KOPT-K1 (cell line): ENCODE data around the gene MED22.
A peak's percentile ranks its signal among the peaks of the same experiment; 100 is the strongest.
"Not testable (repeated sequence)": the region's sequence is repeated elsewhere in the genome, so short reads cannot be mapped to it uniquely, and the experiment has no call there.

Experiments used
- H3K27ac ChIP-seq: fragments of 200-600 bp; sonication (generic); 2 replicates; pipeline ENCODE4 v1.5.1; 2016; ENCODE audit warnings: antibody characterized with exemption, mild to moderate bottlenecking, low read depth, low read length; ENCODE audit not compliant: poor library complexity, severe bottlenecking
- H3K36me3 ChIP-seq: fragments of 200-600 bp; sonication (generic); 2 replicates; pipeline ENCODE4 v1.5.1; 2017; ENCODE audit warnings: antibody characterized with exemption, mild to moderate bottlenecking, low read length, moderate library complexity; ENCODE audit not compliant: insufficient read depth
- H3K9me3 ChIP-seq: fragments of 200-600 bp; sonication (generic); 2 replicates; pipeline ENCODE4 v1.5.1; 2017; ENCODE audit warnings: antibody characterized with exemption, low read length, mild to moderate bottlenecking; ENCODE audit not compliant: insufficient read depth, poor library complexity, severe bottlenecking

MED22 gene

DNA sequence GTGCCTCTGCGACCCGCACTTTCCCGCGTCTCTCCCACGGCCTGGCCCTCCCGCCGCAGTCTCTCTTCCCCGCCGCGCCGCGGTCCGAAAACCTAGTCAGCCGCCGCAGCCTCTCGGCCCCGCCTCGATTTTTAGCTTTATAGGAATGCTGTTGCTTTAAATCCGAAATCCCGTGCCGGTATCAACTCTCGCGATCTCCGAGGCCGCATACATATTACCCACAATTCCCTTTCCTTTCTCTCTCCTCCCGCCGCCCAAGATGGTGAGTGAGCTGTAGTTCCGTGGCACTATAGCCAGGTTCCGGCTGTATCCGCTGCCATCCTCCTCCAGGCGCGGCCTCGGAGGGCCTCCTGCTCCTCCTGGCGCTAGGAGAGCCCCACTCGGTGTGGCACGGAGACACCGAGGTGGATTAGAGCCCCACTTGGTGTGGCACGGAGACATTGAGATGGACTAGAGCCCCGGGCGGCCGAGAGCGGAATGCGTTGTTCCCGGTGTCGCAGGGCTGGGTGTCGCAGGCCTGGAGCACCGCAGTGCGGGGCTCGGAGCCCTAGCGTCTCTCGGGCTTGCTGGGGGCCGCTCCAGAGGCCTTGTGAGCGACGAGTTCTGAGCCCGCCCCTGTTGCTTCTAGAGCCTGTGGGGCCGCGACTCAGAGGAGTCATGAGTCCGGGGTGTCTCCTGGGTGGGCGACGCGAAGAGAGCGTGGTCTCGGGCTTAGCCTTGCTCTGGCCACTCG lies at the start of gene MED22, which contains the start of gene RPL7A:
TSS of gene MED22 (minus strand) at position 147 of the 733 bp plus-strand sequence. CDS start 1,469 bp downstream, outside the sequence.
TSS of gene RPL7A (plus strand) at position 234 of the 733 bp plus-strand sequence. CDS start at position 260, 26 bp downstream.
- no peaks in the 10 kb centered on the region for H3K9me3 ChIP-seq
- peaks cover 82% of the 10 kb centered on the region for H3K36me3 ChIP-seq
- peak within 1 kb of the TSS; percentile 92 for H3K27ac ChIP-seq

DNA sequence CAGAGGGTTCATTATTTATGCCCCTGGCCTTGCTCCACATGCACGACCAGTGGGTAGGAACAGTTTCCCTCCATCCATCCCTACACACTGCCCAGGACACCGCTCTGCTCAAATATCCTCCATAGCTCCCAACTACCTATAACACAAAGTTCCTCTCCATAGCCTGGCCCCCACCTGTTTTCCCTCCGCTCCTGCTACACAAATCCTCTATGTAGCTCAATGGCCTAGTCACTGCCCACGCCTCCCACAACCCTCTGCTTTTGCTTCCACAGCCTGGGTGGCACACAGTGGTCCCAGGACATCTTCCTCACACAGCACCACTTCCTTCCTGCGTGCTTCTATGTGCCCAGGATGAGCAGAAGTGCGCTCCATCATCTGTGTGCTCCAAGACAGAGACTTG lies 49.4 kb upstream of the MED22 start:
- no peak overlapping the region for H3K27ac ChIP-seq
- peaks cover 11% of the 10 kb centered on the region; the same call in 1 of the 2 replicates for H3K36me3 ChIP-seq
- H3K9me3 ChIP-seq, result no peaks in the 10 kb centered on the region

DNA sequence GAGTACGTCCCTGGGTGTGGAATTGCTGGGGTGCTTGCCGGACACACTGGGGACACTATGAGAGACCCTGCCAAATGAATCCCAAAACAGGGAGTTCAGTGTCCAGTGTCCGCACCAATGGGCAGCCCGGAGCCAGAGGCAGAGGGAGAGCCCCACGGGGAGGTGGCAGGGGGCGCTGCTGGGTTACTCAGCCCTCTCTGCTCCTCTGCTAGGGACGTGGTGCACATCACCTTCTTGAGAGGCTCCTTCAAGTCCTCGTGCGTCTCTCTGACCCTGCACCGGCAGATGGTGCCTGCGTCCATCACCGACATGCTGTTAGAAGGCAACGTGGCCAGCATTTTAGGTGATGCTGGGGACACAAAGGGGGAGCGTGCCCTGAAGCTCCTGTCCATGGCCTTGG lies 49.0 kb upstream of the MED22 start:
- no peak overlapping the region for H3K27ac ChIP-seq
- H3K36me3 ChIP-seq, result peaks cover 6% of the 10 kb centered on the region; the same call in 1 of the 2 replicates
- no peaks in the 10 kb centered on the region for H3K9me3 ChIP-seq

DNA sequence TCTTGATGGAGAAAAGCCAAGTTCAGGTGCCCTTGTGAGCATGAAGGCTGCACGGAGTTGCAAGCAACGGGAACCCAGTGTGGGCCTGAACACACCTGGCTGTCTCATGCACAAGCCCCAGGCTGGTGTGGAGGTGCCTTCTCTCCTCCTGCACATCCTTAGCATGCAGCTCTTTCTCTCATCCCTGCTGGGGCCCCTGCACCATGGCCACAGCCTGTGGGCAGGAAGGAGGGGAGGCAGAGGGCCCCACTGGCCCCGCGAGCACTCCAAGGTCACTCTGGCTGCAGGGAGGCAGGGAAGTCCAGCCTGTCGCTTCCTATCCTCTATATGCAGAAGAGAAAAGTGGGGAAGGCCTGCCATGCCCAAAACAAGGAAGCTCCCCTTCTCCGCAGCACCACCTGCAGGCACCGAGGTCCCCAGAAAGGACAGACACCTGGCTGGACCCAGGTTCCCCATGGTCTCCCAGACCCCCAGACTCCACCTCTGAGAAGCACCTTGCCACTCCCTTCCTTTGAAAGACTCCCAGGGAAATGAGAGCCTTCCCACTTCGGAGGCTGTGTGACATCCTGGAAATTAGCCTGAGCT lies 46.8 kb upstream of the MED22 start:
- H3K27ac ChIP-seq, result no peak overlapping the region
- H3K36me3 ChIP-seq, result no peaks in the 10 kb centered on the region
- no peaks in the 10 kb centered on the region for H3K9me3 ChIP-seq

DNA sequence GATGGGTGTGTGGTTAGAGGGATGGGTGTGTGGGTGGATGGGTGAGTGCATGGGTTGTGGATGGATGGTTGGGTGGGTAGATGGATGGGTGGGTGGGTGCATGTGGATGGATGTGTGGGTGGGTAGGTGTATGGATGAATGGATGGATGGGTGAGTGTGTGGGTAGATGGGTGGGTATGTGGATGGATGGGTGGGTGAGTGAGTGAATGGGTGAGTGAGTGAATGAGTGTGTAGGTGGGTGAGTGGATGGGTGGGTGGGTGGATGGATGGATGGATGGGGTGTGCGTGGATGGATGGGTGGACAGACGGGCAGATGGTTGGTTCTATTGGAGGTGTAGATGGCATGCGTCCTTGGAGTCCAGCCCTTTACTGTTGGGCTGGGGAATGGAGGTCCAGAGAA lies 45.5 kb upstream of the MED22 start:
- Histone ChIP-seq H3K36me3 (no peaks in the 10 kb centered on the region), H3K27ac (no peak overlapping the region), H3K9me3 (no peaks in the 10 kb centered on the region)

DNA sequence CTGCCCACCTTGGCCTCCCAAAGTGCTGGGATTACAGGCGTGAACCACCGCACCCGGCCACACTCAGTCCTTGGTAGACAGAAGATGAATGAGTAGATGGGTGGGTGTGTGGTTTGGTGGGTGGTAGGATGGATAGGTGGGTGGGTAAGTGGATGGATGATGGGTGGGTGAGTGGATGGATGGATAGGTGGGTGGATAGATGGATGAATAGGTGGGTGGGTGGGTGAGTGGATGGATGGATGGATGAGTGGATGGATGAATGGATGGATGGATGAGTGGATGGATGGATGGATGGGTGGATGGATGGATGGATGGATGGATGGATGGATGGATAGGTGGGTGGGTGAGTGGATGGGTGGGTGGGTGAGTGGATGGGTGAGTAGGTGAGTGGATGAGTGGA lies 44.4 kb upstream of the MED22 start:
- not testable (repeated sequence) for H3K36me3 ChIP-seq, H3K27ac ChIP-seq, H3K9me3 ChIP-seq

DNA sequence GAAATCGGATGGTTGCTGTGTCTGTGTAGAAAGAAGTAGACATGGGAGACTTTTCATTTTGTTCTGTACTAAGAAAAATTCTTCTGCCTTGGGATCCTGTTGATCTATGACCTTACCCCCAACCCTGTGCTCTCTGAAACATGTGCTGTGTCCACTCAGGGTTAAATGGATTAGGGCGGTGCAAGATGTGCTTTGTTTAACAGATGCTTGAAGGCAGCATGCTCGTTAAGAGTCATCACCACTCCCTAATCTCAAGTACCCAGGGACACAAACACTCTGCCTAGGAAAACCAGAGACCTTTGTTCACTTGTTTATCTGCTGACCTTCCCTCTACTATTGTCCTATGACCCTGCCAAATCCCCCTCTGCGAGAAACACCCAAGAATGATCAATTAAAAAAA lies 43.5 kb upstream of the MED22 start:
- not testable (repeated sequence) for H3K36me3 ChIP-seq, H3K9me3 ChIP-seq, H3K27ac ChIP-seq

DNA sequence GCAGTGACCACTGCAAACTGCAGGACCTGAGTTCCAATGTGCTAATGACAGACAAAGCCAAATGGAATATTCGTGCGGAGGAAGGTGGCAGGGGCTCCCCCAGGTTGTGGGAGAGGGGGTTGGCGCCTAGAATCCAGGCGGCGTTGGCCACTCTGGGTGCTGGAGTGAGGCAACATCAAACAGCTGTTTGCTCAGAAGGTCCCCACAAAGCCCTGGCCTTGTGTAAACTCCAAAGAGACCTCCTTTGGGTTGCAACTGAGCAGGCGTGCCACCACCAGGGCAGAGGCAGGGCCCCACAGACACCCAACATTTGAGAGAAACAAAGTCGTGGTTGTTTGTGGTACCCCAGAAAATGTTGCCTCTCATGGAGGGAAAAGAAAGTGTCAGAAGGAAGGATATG lies 42.8 kb upstream of the MED22 start:
- Histone ChIP-seq H3K9me3 (no peaks in the 10 kb centered on the region), H3K27ac (no peak overlapping the region), H3K36me3 (no peaks in the 10 kb centered on the region)

DNA sequence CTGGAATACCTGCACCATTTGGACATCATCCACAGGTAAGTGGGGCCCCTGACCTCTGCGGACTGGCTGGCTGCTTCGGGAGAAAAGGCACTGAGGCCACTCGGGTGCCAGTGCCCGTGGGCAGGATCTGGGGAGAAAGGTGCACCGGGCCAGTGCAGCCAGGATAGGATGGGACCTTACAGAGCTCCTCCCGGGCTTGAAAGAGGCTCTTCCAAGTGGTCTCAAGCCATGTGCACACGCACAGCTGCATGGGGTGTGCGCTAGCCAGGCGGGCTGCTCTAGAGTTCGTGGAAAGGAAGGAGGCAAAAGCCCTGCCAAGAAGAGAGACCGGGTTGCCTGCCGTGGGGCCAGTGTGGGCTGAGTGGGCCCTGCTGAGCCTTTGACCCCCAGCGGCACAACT lies 41.6 kb upstream of the MED22 start:
- no peaks in the 10 kb centered on the region for H3K9me3 ChIP-seq
- H3K36me3 ChIP-seq, result no peaks in the 10 kb centered on the region
- no peak overlapping the region for H3K27ac ChIP-seq

DNA sequence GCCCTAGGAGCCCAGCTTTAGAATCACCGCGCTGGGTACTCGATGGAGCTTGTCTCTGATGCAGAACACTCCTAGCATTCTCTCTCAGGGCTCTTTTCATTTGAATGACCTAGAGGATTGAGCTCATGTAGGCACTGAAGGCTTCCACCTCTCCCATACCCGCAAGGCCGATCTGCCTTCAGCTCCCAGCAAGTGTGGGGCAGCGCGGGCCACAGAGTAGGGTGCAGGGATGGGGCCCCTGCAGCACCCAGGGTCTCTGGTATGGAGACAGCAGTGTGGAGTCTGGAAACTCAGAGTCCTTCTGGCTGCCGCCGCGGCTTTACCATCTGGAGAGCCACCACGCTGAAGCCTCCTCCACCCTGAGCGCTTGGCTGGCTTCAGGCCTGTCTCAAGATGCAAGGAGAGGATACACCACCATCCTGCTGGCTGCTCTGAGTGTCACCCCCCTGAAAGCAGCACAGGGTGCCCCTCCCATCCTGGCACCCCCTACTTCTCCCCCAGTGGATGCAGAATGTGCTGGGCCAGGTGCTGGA lies 41.2 kb upstream of the MED22 start:
- Histone ChIP-seq H3K36me3 (no peaks in the 10 kb centered on the region), H3K27ac (no peak overlapping the region), H3K9me3 (no peaks in the 10 kb centered on the region)

DNA sequence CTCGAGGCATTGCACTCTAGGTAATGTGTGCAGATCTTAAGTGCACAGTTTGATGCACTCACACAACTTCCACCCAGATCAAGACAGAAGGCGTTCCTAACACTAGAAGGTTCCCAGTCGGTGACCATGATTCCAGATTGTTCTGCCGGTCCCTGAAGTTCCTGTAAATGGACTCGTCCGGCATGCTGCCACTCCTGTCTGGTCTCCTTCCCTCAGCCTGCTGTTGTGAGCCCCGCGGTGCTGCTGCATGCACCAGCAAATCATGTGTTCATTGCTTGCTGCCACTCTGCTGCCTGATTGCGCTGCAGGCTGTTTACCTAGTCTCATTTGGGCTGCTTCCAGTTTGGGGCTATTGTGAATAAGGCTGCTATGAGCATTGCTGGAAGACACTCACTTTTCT lies 39.7 kb upstream of the MED22 start:
- no peaks in the 10 kb centered on the region for H3K36me3 ChIP-seq
- no peaks in the 10 kb centered on the region for H3K9me3 ChIP-seq
- H3K27ac ChIP-seq, result no peak overlapping the region

DNA sequence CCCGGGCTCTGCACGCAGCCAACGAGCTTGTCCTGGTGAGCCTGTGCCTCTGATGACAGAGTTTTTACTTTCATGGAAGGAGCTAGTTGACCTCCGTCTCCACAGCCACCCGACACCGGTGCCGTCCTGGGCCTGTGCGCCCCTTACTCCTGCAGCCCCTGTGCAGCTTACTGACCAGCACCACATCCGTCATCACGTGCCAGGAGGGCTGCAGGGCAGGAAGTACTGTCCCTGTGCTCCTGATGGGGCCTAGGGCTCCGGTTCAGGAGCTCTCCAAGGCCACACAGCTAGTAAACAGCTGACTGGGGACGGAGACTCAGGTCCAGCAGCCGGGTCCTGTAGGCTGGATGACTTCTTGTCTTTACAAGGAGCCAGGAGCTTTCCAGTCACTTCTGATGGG lies 38.4 kb upstream of the MED22 start:
- H3K9me3 ChIP-seq, result no peaks in the 10 kb centered on the region
- no peak overlapping the region for H3K27ac ChIP-seq
- no peaks in the 10 kb centered on the region for H3K36me3 ChIP-seq

DNA sequence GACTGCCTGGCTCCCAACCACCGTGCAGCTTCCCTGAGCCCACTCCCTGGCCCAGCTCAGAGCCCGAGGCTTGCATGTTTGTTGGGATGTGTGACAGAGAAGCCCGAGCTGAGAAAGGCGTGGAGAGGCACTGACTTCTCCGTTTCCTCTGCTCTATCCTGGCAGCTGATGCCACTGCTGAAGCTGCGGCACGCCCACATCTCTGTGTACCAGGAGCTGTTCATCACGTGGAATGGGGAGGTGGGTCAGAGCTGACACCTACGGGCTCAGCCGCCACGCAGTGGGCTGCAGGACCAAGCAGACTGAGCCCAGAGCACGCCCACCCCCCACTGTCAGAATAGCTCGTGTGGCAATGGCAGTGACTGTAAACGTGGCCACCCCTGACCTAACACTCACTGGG lies 37.5 kb upstream of the MED22 start:
- Histone ChIP-seq H3K36me3 (no peaks in the 10 kb centered on the region), H3K27ac (no peak overlapping the region), H3K9me3 (no peaks in the 10 kb centered on the region)

DNA sequence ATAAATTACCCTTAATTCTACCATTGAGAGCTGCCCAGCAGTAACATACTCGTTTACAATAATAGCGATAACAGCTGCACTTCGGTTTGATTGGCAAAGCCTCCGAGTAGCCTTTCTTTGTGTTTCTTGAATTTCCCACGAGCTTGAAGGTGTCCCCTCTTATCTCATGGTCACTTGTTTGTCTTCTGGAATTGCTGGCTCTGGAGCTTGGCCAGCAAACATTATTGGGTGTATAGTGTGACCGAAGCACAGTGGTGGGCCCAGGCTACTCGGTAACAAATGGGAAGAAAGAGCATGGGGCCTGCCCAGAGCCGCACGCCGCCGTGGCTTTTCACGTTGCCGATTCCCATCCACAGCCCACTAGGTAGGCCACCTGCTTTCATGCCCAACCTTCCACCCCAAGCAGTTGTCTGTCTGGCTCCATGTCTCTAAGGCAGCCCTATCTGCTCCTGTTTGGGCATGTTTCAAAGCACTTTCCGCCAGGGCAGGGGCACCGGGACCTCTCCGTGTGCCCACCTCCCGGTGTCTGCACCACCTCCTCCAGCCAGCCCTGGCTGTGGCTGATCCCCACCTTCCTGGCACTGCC lies 36.9 kb upstream of the MED22 start:
- no peaks in the 10 kb centered on the region for H3K9me3 ChIP-seq
- no peak overlapping the region for H3K27ac ChIP-seq
- no peaks in the 10 kb centered on the region for H3K36me3 ChIP-seq

DNA sequence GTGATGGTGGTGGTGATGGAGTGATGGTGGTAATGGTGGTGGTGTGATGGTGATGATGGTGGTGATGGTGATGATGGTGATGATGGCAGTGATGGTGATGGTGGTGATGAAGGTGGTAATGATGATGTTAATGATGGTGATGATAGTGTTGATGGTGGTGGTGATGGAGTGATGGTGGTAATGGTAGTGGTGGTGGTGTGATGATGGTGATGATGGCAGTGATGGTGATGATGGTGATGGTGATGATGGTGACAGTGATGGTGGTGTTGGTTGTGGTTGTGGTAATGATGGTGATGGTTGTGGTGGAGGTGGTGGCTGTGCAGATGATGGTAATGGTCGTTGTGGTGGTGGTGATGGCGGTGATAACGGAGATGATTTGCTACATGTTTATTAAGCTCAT lies 35.5 kb upstream of the MED22 start:
- no peak overlapping the region for H3K27ac ChIP-seq
- H3K9me3 ChIP-seq, result no peaks in the 10 kb centered on the region
- H3K36me3 ChIP-seq, result no peaks in the 10 kb centered on the region
